Measurements from ENCODE around the gene ANOS1. TPM values are rescaled to one million over a fixed set of nuclear protein-coding genes. Genes with fewer than 3 reads are reported as not detected.

The ANOS1 gene
- total and polyA plus RNA-seq, 2 of the 13 experiments (the other 11 are each of a cell fraction or from before 2014, with no cell fraction given), result not detected

GRCh38 chrX:8548446-8548845 is 183.5 kb downstream of the ANOS1 start:
- Histone ChIP-seq H3K79me2 (ENCODE audit: insufficient read depth, low read length) (no peaks in the 10 kb centered on the region), H3K4me3 (replicated peaks in 1 of 3; ENCODE audit: insufficient read depth in 1 of 3, low read depth in 2 of 3, low read length in 3 of 3) (no peak overlapping the region), H3K4me2 (ENCODE audit: low read depth, low read length) (no peak overlapping the region), H3K9me3 (ENCODE audit: low read length) (no peaks in the 10 kb centered on the region), H3K27me3 (ENCODE audit: control insufficient read depth in 1 of 2, insufficient read depth in 2 of 2, low read length in 2 of 2) (no peaks in the 10 kb centered on the region), H3K9ac (ENCODE audit: insufficient read depth, low read depth, low read length) (no peak overlapping the region), H4K20me1 (ENCODE audit: insufficient read depth, low read length) (no peaks in the 10 kb centered on the region), H3K27ac (ENCODE audit: extremely low read length, insufficient read depth, low read length) (no peak overlapping the region), H3K4me1 (ENCODE audit: insufficient read depth, low read length) (no peaks in the 10 kb centered on the region), H3K36me3 (replicated peaks in 1 of 2; ENCODE audit: control insufficient read depth in 1 of 2, insufficient read depth in 2 of 2, low read length in 2 of 2) (no peaks in the 10 kb centered on the region), H2AFZ (ENCODE audit: low read length) (no peak overlapping the region)
- ChIA-PET POLR2A (no interaction called here), CTCF (ENCODE audit: low intra/inter-chr PET ratio, low total read pairs) (no interaction called here)
- DNase-seq (ENCODE audit: low spot score) (no peak), ATAC-seq (no peak), FAIRE-seq (no peak)
- TF ChIP-seq PAWR (CRISPR knock-in tag; IDR thresholded peaks at IDR 0.05; ENCODE audit: borderline replicate concordance), result no peak
- TF ChIP-seq RARG (CRISPR knock-in tag; IDR thresholded peaks at IDR 0.05; ENCODE audit: low read depth), result no peak
- TF ChIP-seq ZBTB7B (CRISPR knock-in tag; IDR thresholded peaks at IDR 0.05), result no peak
- no peak for TF ChIP-seq ZMYM2 (CRISPR knock-in tag; IDR thresholded peaks at IDR 0.05)
- no peak for TF ChIP-seq SNAPC2 (CRISPR knock-in tag; IDR thresholded peaks at IDR 0.05)
- TF ChIP-seq YEATS4 (CRISPR knock-in tag; IDR thresholded peaks at IDR 0.05; ENCODE audit: borderline replicate concordance), result no peak
- TF ChIP-seq FOXP1 (IDR thresholded peaks at IDR 0.05), result no peak
- TF ChIP-seq FOXP1 (CRISPR knock-in tag; IDR thresholded peaks at IDR 0.05), result no peak
- no peak for TF ChIP-seq SOX5 (CRISPR knock-in tag; IDR thresholded peaks at IDR 0.05; ENCODE audit: borderline replicate concordance)
- no peak for TF ChIP-seq ZNF780A (CRISPR knock-in tag; IDR thresholded peaks at IDR 0.05)
- no peak for TF ChIP-seq ZGPAT (CRISPR knock-in tag; IDR thresholded peaks at IDR 0.05)
- TF ChIP-seq PRMT3 (CRISPR knock-in tag; IDR thresholded peaks at IDR 0.05; ENCODE audit: borderline replicate concordance, low read depth), result no peak
- no peak for TF ChIP-seq MYNN (CRISPR knock-in tag; IDR thresholded peaks at IDR 0.05; ENCODE audit: low read depth)
- no peak for TF ChIP-seq SP140L (CRISPR knock-in tag; IDR thresholded peaks at IDR 0.05; ENCODE audit: borderline replicate concordance)
- no peak for TF ChIP-seq TFDP2 (CRISPR knock-in tag; IDR thresholded peaks at IDR 0.05)
- TF ChIP-seq ERF (CRISPR knock-in tag; IDR thresholded peaks at IDR 0.05), result no peak
- TF ChIP-seq ZKSCAN5 (CRISPR knock-in tag; IDR thresholded peaks at IDR 0.05), result no peak
- TF ChIP-seq ZNF44 (CRISPR knock-in tag; IDR thresholded peaks at IDR 0.05), result no peak
- TF ChIP-seq RARA (CRISPR knock-in tag; IDR thresholded peaks at IDR 0.05), result no peak
- no peak for TF ChIP-seq TERF1 (CRISPR knock-in tag; IDR thresholded peaks at IDR 0.05)
- 0% methylated on average over 1 of the region's 1 CpG for WGBS (ENCODE audit: low lambda C conversion rate)
- in situ Hi-C loops (cut with HindIII; ENCODE audit: extremely low pct_ligation_motif_present, low pct_unique_long_range_greater_than_20kb), result no loop called here
- intact Hi-C loops (cut with micrococcal nuclease; ENCODE audit: unreplicated experiment), result no loop called here
- no TSS peak for BruUV-seq (replicated peaks)

Data from HepG2 (cell line).